Measurements from ENCODE around the gene RBBP8.
"Not testable (repeated sequence)": the region's sequence is repeated elsewhere in the genome, so short reads cannot be mapped to it uniquely, and the experiment has no call there.

The RBBP8 gene

GRCh38 chr18:22933206-22933965, at the start of gene RBBP8:
Gene RBBP8 (plus strand): TSS chr18:22933328. CDS start chr18:22936852, 3,524 bp downstream.
- peak; percentile 95 for DNase-seq

- DNase-seq = no peak
Measured at GRCh38 chr18:22883827-22884226, 49.3 kb upstream of the RBBP8 start.

GRCh38 chr18:22885694-22886093, 47.4 kb upstream of the RBBP8 start:
- DNase-seq = not testable (repeated sequence)

GRCh38 chr18:22899421-22899820, 33.7 kb upstream of the RBBP8 start:
- no peak for DNase-seq

- no peak for DNase-seq
Measured at GRCh38 chr18:22900558-22901238, 32.4 kb upstream of the RBBP8 start.

GRCh38 chr18:22902093-22902492, 31.0 kb upstream of the RBBP8 start:
- DNase-seq = no peak

- not testable (repeated sequence) for DNase-seq
Measured at GRCh38 chr18:22903248-22903647, 29.9 kb upstream of the RBBP8 start.

- DNase-seq = no peak
Measured at GRCh38 chr18:22912149-22912548, 21.0 kb upstream of the RBBP8 start.

GRCh38 chr18:22912835-22913234, 20.3 kb upstream of the RBBP8 start:
- DNase-seq = no peak

GRCh38 chr18:22913861-22914260, 19.3 kb upstream of the RBBP8 start:
- DNase-seq = peak; percentile 92

- DNase-seq = no peak
Measured at GRCh38 chr18:22914633-22915032, 18.5 kb upstream of the RBBP8 start.

GRCh38 chr18:22915337-22915736, 17.8 kb upstream of the RBBP8 start:
- no peak for DNase-seq

GRCh38 chr18:22921772-22922171, 11.4 kb upstream of the RBBP8 start:
- DNase-seq = no peak

- DNase-seq = no peak
Measured at GRCh38 chr18:22924589-22924988, 8.5 kb upstream of the RBBP8 start.

- no peak for DNase-seq
Measured at GRCh38 chr18:22926454-22926853, 6.7 kb upstream of the RBBP8 start.

GRCh38 chr18:22928339-22928738, 4.8 kb upstream of the RBBP8 start:
- DNase-seq = no peak

- DNase-seq = peak; percentile 83
Measured at GRCh38 chr18:22930089-22930713, 2.9 kb upstream of the RBBP8 start.

GRCh38 chr18:22932885-22933205, 283 bp upstream of the RBBP8 start:
- DNase-seq = no peak

GRCh38 chr18:22933966-22934423, 867 bp downstream of the RBBP8 start:
- no peak for DNase-seq

- no peak for DNase-seq
Measured at GRCh38 chr18:22934789-22935188, 1.7 kb downstream of the RBBP8 start.

GRCh38 chr18:22935431-22935830, 2.3 kb downstream of the RBBP8 start:
- DNase-seq = no peak

GRCh38 chr18:22936515-22936914, 3.4 kb downstream of the RBBP8 start:
- DNase-seq = no peak

- DNase-seq = no peak
Measured at GRCh38 chr18:22939649-22940048, 6.5 kb downstream of the RBBP8 start.

GRCh38 chr18:22943847-22944246, 10.7 kb downstream of the RBBP8 start:
- no peak for DNase-seq

Measured in islet precursor cell (in vitro differentiated cells).